ENCODE measurements around the gene TSPY3.
"Not testable (repeated sequence)": the region's sequence is repeated elsewhere in the genome, so short reads cannot be mapped to it uniquely, and the experiment has no call there.

DNA sequence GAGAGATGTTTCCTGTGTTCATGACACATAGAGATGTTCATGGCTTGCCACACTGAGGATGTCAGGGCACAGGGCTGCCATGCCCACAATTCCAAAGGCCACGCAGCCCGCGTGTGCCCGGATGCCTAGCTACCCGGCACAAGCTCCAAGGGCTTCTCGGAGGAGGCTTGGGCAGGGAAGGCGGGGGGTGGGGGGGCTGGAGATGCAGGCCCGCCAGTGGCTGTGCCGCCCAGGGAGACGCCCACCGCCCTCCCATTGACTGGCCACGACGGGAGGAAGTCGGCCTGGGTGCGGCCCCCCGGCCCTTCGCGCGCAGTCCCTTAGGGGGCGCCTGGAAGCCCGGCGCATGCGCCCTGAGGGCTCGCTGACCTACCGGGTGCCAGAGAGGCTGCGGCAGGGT lies at the start of gene TSPY3:
- TF ChIP-seq, protein P1, sequence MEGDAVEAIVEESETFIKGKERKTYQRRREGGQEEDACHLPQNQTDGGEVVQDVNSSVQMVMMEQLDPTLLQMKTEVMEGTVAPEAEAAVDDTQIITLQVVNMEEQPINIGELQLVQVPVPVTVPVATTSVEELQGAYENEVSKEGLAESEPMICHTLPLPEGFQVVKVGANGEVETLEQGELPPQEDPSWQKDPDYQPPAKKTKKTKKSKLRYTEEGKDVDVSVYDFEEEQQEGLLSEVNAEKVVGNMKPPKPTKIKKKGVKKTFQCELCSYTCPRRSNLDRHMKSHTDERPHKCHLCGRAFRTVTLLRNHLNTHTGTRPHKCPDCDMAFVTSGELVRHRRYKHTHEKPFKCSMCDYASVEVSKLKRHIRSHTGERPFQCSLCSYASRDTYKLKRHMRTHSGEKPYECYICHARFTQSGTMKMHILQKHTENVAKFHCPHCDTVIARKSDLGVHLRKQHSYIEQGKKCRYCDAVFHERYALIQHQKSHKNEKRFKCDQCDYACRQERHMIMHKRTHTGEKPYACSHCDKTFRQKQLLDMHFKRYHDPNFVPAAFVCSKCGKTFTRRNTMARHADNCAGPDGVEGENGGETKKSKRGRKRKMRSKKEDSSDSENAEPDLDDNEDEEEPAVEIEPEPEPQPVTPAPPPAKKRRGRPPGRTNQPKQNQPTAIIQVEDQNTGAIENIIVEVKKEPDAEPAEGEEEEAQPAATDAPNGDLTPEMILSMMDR (IDR thresholded peaks at IDR 0.05; ENCODE audit: low read length): not testable (repeated sequence)
- not testable (repeated sequence) for TF ChIP-seq EZH2 (optimal IDR thresholded peaks at IDR 0.05; ENCODE audit: low read depth, low read length)
